HAP-1 (cell line): Measurements from ENCODE around the gene RNF8.
"Not testable (repeated sequence)": the region's sequence is repeated elsewhere in the genome, so short reads cannot be mapped to it uniquely, and the experiment has no call there.

Experiments
- DNase-seq, 2 experiments: peaks; one replicate each; pipeline ENCODE4 v3.0.0-alpha.2; 2016 to 2020; ENCODE audit warnings: low spot score in 2 of 2
- H3K27me3 ChIP-seq: fragments of 250-450 bp; sonication (Bioruptor Pico); 2 replicates; pipeline ENCODE4 v1.5.1; 2020; ENCODE audit warnings: low read depth, mild to moderate bottlenecking, moderate library complexity
- H3K36me3 ChIP-seq: fragments of 250-450 bp; sonication (Bioruptor Pico); replicated peaks from 2 replicates; pipeline ENCODE4 v1.5.1; 2020; ENCODE audit warnings: mild to moderate bottlenecking
- H3K4me1 ChIP-seq: fragments of 250-450 bp; sonication (Bioruptor Pico); 2 replicates; pipeline ENCODE4 v1.5.1; 2020; ENCODE audit warnings: mild to moderate bottlenecking
- H3K4me3 ChIP-seq: fragments of 250-450 bp; sonication (Bioruptor Pico); 2 replicates; pipeline ENCODE4 v1.5.1; 2020; ENCODE audit warnings: mild to moderate bottlenecking, moderate library complexity
- H3K9me3 ChIP-seq: fragments of 250-450 bp; sonication (Bioruptor Pico); 2 replicates; pipeline ENCODE4 v1.5.1; 2020; ENCODE audit warnings: mild to moderate bottlenecking, moderate library complexity
- in situ Hi-C: fragments of 300-500 bp; cut with MboI; formaldehyde crosslinking; loops from 3 replicates; pipeline ENCODE4 v1.14.3; 2020; ENCODE audit warnings: low sequenced_read_pairs, inconsistent platforms, mixed read lengths

The RNF8 gene

GRCh38 chr6:37332894-37333293 lies 20.9 kb upstream of the RNF8 start:
- Histone ChIP-seq H3K4me3 (no peak overlapping the region), H3K4me1 (no peaks in the 10 kb centered on the region), H3K27me3 (no peaks in the 10 kb centered on the region), H3K9me3 (no peaks in the 10 kb centered on the region), H3K36me3 (peaks cover 5% of the 10 kb centered on the region; the same call in 1 of the 2 replicates)
- in situ Hi-C loops, result no loop called here
- no peak for DNase-seq

GRCh38 chr6:37334047-37334446 lies 19.7 kb upstream of the RNF8 start:
- Histone ChIP-seq H3K27me3 (no peaks in the 10 kb centered on the region), H3K4me3 (no peak overlapping the region), H3K4me1 (no peaks in the 10 kb centered on the region), H3K36me3 (peaks cover 5% of the 10 kb centered on the region; the same call in 1 of the 2 replicates), H3K9me3 (no peaks in the 10 kb centered on the region)
- DNase-seq, result no peak
- in situ Hi-C loops, result no loop called here

- H3K27me3 ChIP-seq, H3K36me3 ChIP-seq, H3K4me1 ChIP-seq, DNase-seq, H3K9me3 ChIP-seq, H3K4me3 ChIP-seq, in situ Hi-C loops: not testable (repeated sequence)
Measured at GRCh38 chr6:37338317-37338716, 15.5 kb upstream of the RNF8 start.

GRCh38 chr6:37338745-37339255 lies 15.0 kb upstream of the RNF8 start:
- no peaks in the 10 kb centered on the region for H3K4me1 ChIP-seq
- H3K27me3 ChIP-seq, result no peaks in the 10 kb centered on the region
- DNase-seq, result no peak
- H3K36me3 ChIP-seq, result no peaks in the 10 kb centered on the region
- H3K4me3 ChIP-seq, result no peak overlapping the region
- in situ Hi-C loops, result no loop called here
- no peaks in the 10 kb centered on the region for H3K9me3 ChIP-seq

GRCh38 chr6:37339741-37340638 lies 13.8 kb upstream of the RNF8 start:
- no peak for DNase-seq
- peaks cover 3% of the 10 kb centered on the region; the same call in 1 of the 2 replicates for H3K27me3 ChIP-seq
- in situ Hi-C loops, result no loop called here
- no peak overlapping the region for H3K4me3 ChIP-seq
- H3K4me1 ChIP-seq, result no peaks in the 10 kb centered on the region
- H3K36me3 ChIP-seq, result no peaks in the 10 kb centered on the region
- H3K9me3 ChIP-seq, result no peaks in the 10 kb centered on the region

- no peaks in the 10 kb centered on the region for H3K4me1 ChIP-seq
- no peaks in the 10 kb centered on the region for H3K9me3 ChIP-seq
- H3K4me3 ChIP-seq, result no peak overlapping the region
- peaks cover 4% of the 10 kb centered on the region; the same call in 1 of the 2 replicates for H3K27me3 ChIP-seq
- in situ Hi-C loops, result no loop called here
- no peak for DNase-seq
- no peaks in the 10 kb centered on the region for H3K36me3 ChIP-seq
Measured at GRCh38 chr6:37340639-37340943, 13.2 kb upstream of the RNF8 start.

GRCh38 chr6:37343248-37343647 lies 10.5 kb upstream of the RNF8 start:
- 0 out of 2 replicates have a peak, but pooled peaks cover 5% of the 10 kb centered on the region for H3K9me3 ChIP-seq
- DNase-seq, result no peak
- no peaks in the 10 kb centered on the region for H3K36me3 ChIP-seq
- H3K4me3 ChIP-seq, result no peak overlapping the region
- no peaks in the 10 kb centered on the region for H3K4me1 ChIP-seq
- in situ Hi-C loops, result no loop called here
- peaks cover 4% of the 10 kb centered on the region; the same call in 1 of the 2 replicates for H3K27me3 ChIP-seq

GRCh38 chr6:37344308-37344707 lies 9.5 kb upstream of the RNF8 start:
- Histone ChIP-seq H3K4me1 (no peaks in the 10 kb centered on the region), H3K9me3 (0 out of 2 replicates have a peak, but pooled peaks cover 5% of the 10 kb centered on the region), H3K36me3 (no peaks in the 10 kb centered on the region), H3K27me3 (peaks cover 4% of the 10 kb centered on the region; the same call in 1 of the 2 replicates), H3K4me3 (no peak overlapping the region)
- no peak for DNase-seq
- in situ Hi-C loops, result no loop called here

- in situ Hi-C loops, H3K4me1 ChIP-seq, H3K36me3 ChIP-seq, DNase-seq, H3K27me3 ChIP-seq, H3K9me3 ChIP-seq, H3K4me3 ChIP-seq: not testable (repeated sequence)
Measured at GRCh38 chr6:37345804-37346203, 8.0 kb upstream of the RNF8 start.

GRCh38 chr6:37347177-37347576 lies 6.6 kb upstream of the RNF8 start:
- no peaks in the 10 kb centered on the region for H3K36me3 ChIP-seq
- in situ Hi-C loops, result no loop called here

GRCh38 chr6:37347670-37348111 lies 6.1 kb upstream of the RNF8 start:
- Histone ChIP-seq H3K4me3 (no peak overlapping the region), H3K36me3 (no peaks in the 10 kb centered on the region), H3K4me1 (no peaks in the 10 kb centered on the region), H3K27me3 (peaks cover 4% of the 10 kb centered on the region; the same call in 1 of the 2 replicates), H3K9me3 (0 out of 2 replicates have a peak, but pooled peaks cover 5% of the 10 kb centered on the region)
- in situ Hi-C loops, result no loop called here
- DNase-seq, result peak; percentile 13 to 21

More at GRCh38 chr6:37347177-37347576, 6.6 kb upstream of the RNF8 start:
- peaks cover 4% of the 10 kb centered on the region; the same call in 1 of the 2 replicates for H3K27me3 ChIP-seq
- DNase-seq, result no peak
- H3K4me3 ChIP-seq, result no peak overlapping the region
- H3K9me3 ChIP-seq, result 0 out of 2 replicates have a peak, but pooled peaks cover 5% of the 10 kb centered on the region
- no peaks in the 10 kb centered on the region for H3K4me1 ChIP-seq

- H3K27me3 ChIP-seq, result no peaks in the 10 kb centered on the region
- DNase-seq, result no peak
- H3K36me3 ChIP-seq, result no peaks in the 10 kb centered on the region
- H3K4me1 ChIP-seq, result peaks cover 4% of the 10 kb centered on the region
- no peak overlapping the region for H3K4me3 ChIP-seq
- in situ Hi-C loops, result no loop called here
- H3K9me3 ChIP-seq, result 0 out of 2 replicates have a peak, but pooled peaks cover 5% of the 10 kb centered on the region
Measured at GRCh38 chr6:37351027-37351426, 2.8 kb upstream of the RNF8 start.

- Histone ChIP-seq H3K4me1 (peaks cover 8% of the 10 kb centered on the region), H3K36me3 (no peaks in the 10 kb centered on the region), H3K4me3 (no peak overlapping the region), H3K9me3 (no peaks in the 10 kb centered on the region), H3K27me3 (no peaks in the 10 kb centered on the region)
- in situ Hi-C loops, result no loop called here
- DNase-seq, result no peak
Measured at GRCh38 chr6:37352384-37352783, 1.4 kb upstream of the RNF8 start.
